GM18861 (cell line): ENCODE data around the gene RNF220.
"Not testable (repeated sequence)": the region's sequence is repeated elsewhere in the genome, so short reads cannot be mapped to it uniquely, and the experiment has no call there.

Experiments used
- ATAC-seq: cut with Tn5 transposase; IDR thresholded peaks from one replicate; pipeline ENCODE4 v1.9.1; 2021; ENCODE audit not compliant: unreplicated experiment

The RNF220 gene

DNA sequence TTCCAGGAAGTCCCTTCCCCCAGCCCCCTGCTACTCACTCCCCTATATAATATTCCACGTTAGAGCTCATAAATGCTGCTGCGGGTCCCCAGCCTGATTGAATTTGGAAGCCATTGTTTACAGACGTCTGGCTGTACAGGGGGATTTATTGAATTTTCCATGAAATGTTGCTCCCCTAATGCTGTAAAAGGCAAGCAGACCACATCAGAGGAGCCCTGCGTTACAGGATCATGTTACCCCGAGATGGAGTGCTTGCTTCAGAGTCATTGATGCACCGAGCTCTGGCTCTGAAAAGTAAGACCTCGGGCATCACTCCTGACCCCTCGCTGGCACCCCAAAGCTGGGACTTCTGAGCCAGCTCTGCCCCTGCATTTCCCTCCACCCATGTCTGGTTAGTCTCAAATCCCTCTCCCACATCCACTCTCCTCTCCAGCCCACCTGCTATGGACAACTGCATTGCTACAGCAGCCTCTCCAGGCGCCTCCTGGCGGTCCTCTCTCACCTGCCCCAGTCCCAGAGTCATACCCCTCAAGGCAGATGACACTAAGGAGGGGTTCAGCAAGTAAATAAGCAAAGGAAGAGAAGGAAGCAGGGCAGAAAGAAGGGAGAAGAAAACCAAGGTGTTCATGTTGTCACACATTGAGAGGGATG is 141.5 kb downstream of the RNF220 start:
- no peak for ATAC-seq

GRCh38 chr1:44547361-44547760 is 142.3 kb downstream of the RNF220 start:
- no peak for ATAC-seq

GRCh38 chr1:44547837-44548236 is 142.8 kb downstream of the RNF220 start:
- no peak for ATAC-seq

- no peak for ATAC-seq
Measured at GRCh38 chr1:44549510-44549909, 144.5 kb downstream of the RNF220 start.

DNA sequence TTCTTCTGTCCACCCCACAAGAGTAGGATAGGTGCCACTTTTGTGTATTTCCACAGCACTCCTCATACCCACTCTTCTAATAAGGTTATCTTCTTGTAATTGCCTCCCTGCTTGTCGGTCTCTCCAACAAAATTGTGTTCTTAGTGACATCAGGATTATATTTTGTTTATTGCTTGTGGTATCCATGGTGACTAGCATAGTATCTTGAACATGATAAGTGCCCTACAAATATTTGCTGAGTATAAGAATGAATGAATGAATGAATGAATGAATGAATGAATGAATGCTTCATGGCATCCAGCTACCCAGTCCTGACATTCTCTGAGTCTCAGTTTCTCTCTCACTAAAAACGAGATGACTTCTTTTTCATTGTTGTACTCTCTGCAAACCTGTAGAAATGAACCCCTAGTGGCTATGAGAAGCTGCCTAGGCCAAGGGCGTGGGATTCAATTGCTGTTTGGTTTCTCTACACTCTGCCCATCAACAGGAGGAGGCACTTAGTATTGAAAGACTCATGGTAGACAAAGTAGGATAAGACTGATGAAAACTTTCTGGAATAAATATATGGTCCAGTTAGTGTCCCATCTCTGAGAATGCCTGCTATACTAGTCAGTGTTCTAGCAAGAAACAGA is 148.2 kb downstream of the RNF220 start:
- no peak for ATAC-seq

GRCh38 chr1:44553771-44554170 is 148.7 kb downstream of the RNF220 start:
- no peak for ATAC-seq

DNA sequence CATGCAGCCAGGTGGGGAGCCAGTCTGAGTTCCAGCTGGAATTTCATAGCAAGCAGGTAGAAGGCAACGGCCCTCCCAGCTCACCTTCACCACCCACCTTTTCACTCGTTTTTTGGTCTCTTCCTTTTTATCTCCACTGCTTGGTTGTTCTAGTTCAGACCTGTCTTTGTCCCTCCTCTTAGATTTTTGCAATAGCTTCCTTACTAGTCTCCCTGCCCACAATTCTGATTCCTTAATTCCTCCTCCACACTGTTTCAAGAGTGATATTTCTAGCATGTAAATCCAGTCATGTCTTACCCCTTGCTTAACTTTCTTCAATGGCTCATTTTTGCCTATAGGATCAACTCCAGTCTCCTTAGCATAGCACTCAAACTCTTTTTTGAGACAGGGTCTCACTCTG is 149.7 kb downstream of the RNF220 start:
- ATAC-seq = no peak

DNA sequence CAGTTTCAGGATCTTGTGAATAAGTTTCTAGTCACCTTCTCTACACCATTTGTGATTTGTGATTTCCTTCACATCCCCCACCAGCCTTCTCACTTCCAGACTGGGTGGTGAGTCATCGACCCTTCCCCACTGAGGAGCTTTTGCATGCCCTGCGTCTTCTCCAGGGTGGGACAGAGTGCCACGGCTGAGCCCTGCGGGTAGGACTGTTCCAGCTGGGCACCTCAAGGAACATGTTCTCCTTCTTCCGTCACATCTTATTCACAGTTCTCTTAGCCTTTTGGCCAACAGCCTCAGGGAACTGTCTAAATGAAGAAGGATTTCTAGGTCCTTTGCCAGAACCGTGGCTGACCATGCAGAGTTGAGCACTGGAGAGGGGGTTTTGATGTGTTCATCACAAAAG is 152.7 kb downstream of the RNF220 start:
- no peak for ATAC-seq

DNA sequence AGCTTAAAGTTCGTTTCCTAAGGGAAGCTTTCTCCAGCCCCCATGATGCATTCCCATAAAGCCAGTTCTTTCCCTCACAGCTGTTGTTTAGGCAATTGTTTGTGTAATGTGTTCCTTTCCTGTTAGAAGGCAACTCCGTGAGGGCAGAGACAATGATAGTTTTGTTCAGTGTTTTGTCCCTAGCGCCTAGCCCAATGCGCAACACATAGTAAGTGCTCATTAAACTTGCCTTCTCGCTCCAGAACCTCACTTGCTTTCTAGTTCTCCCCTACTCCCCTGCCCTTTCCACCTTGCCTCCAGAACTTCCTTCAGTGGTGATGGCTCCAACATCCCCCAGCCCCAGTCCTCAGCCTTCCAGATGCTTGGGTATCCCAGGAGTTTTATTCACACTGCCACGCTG is 153.8 kb downstream of the RNF220 start:
- ATAC-seq = no peak

GRCh38 chr1:44559330-44559729 is 154.3 kb downstream of the RNF220 start:
- ATAC-seq = no peak

DNA sequence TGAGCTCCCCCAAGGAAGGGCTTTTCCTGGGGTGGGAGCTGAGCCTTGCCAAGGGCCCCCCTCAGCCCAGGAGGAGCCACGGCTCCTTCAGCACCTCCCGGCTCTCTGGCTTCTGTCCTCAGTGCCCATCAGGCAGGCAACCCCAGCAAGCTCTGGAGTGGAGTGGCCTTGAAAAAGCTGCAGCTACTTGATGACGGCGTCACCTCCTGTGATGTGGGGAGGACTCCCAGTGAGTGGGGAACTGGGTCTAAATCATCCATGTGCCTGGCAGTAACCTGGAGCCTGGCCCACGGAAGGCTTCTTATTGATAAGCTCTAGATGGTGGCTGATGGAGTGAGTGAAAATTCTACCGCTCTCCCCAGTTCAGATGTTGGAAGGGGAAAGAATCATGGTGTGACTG is 154.9 kb downstream of the RNF220 start:
- no peak for ATAC-seq

DNA sequence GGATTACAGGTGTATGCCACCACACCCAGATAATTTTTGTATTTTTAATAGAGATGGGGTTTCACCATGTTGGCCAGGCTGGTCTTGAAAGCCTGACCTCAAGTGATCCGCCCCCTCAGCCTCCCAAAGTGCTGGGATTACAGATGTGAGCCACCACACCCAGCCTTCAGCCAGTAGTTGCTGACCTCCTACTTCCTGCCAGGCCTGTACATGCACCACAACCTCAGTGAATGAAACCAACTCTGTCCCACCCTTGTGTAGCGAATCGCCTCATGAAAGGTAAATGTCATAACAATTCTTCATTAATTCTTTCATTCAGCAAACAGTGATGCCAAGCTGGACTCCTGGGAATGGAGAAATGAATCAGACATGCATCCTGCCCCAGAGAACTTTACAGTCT is 155.6 kb downstream of the RNF220 start:
- ATAC-seq = not testable (repeated sequence)

GRCh38 chr1:44565259-44565750 is 160.2 kb downstream of the RNF220 start:
- ATAC-seq = no peak

DNA sequence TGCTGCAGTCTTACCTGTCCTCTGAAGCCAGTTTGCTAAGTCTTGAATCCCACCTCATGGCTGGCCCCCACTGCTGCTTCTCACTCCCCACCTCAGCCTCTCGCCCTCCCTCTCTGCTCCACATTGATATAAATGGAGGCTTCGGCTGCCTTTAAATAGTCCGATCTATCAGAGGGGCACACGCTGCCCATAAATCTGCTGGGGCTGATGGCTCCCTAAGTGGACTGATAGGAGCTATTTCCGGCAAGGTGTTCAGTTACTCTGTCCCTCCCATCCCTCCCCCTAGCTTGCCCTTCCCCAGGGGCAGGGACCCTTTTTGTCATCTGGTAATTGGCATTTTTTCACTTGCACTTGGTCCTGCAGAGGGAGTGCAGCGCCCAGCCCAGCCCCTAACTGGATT is 160.8 kb downstream of the RNF220 start:
- ATAC-seq = no peak

GRCh38 chr1:44566281-44567046 is 161.4 kb downstream of the RNF220 start:
- no peak for ATAC-seq

DNA sequence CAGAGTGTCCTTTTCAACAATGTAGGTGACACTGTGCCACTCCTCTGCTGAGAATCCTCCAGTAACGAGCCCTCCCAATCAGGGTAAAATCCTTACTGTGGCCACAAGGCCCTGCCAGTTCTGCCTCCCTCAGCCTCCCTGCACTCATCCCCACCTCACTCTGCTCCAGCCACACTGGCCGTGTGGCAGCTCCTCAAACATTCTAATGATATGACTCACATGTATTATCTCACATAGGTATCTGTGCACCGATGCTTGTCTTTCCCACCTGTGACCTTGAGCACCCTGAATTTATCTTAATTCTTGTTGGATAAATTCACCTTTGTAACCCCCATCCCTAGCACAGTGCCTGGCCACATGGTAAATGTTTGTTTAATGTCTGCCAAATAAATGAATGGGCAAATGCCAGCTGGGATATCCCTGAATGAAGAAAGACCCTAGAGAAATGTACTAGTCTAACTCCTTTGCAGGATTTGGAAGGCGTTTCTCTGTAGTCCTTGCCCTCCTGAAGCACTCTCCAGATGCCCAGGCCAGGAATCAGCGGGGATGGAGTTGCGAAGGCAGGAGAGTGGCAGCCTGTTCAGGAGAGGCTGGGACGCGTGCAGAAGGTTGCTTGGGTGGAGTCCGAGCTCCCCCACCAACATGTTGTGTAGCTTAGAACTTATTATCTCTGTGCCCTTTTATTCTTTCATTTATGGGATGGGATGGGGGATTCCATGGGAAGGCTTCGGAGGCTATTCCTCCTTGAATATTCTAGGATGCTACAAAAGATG is 163.3 kb downstream of the RNF220 start:
- ATAC-seq = no peak

DNA sequence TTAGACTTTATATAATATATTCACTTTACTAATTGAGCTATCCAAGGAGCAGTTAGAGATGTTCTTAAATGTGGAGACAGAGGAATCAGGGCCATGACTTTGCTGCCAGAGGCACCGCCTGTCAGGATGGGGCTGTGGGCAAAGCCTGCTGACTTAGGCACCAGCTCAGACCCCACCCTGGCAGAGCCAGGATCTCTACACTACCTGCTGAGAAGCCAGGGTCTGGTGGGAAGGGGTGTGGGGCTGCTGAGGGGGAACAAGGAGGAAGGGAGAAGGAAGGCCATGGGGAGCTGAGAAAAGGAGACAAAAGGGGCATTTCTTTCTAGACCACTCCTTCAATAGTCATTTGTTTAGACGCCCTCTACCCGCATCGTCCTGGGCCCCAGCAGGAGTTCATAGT is 164.4 kb downstream of the RNF220 start:
- ATAC-seq = no peak

GRCh38 chr1:44571712-44572571 is 166.9 kb downstream of the RNF220 start:
- no peak for ATAC-seq

GRCh38 chr1:44572572-44572879 is 167.5 kb downstream of the RNF220 start:
- ATAC-seq = no peak

DNA sequence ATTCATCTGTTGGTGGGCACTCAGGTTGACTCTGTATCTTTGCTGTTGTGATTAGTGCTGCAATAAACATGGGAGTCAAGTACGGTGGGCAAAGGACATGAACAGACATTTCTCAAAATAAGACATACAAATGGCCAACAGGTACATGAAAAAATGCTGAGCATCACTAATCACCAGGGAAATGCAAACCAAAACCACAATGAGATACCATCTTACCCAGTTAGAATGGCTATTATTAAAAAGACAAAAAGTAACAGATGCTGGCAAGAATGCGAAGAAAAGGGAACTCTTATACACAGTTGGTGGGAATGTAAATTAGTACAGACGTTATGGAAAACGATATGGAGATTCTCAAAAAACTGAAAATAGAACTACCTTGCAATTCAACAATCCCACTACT is 170.3 kb downstream of the RNF220 start:
- no peak for ATAC-seq
